Hepatocyte (in vitro differentiated cells): ENCODE measurements around the gene SEMA5B.

Experiments
- EZH2 ChIP-seq: fragments of 200-600 bp; sonication (generic); IDR thresholded peaks from 2 replicates; pipeline ENCODE4 v1.6.1; 2016; ENCODE audit warnings: antibody characterized with exemption, mild to moderate bottlenecking, borderline replicate concordance
- EZH2phosphoT487 ChIP-seq: fragments of 200-600 bp; sonication (generic); IDR thresholded peaks from one replicate; pipeline ENCODE4 v1.6.1; 2018; ENCODE audit warnings: antibody characterized with exemption, mild to moderate bottlenecking, low read depth, moderate library complexity; ENCODE audit not compliant: unreplicated experiment, severe bottlenecking
- TF ChIP-seq, protein P1 (sequence below): fragments of 200-600 bp; sonication (generic); IDR thresholded peaks from 2 replicates; pipeline ENCODE4 v1.5.1; 2016; ENCODE audit warnings: antibody characterized with exemption, mild to moderate bottlenecking; ENCODE audit not compliant: poor library complexity

DNA sequence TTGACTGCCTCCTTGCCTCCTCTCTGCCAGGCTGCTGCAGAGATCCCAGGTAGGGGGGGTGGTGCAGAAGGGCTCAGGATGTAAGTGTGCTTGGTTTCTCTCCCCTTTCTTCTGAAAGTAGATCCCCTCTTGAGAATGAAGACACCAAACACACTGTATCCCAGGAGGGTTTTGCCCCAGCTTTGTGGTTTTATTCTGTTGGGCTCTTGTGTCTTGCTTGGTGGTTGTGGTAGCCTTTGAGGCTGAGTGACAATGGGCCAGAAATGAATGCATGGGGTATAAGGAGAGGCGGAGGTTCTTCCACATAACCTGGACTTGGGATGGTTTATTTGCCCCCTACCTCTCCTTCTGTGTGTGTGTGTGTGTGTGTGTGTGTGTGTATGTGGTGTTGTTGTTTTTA, 45.0 kb upstream of the SEMA5B start:
- TF ChIP-seq, protein P1, sequence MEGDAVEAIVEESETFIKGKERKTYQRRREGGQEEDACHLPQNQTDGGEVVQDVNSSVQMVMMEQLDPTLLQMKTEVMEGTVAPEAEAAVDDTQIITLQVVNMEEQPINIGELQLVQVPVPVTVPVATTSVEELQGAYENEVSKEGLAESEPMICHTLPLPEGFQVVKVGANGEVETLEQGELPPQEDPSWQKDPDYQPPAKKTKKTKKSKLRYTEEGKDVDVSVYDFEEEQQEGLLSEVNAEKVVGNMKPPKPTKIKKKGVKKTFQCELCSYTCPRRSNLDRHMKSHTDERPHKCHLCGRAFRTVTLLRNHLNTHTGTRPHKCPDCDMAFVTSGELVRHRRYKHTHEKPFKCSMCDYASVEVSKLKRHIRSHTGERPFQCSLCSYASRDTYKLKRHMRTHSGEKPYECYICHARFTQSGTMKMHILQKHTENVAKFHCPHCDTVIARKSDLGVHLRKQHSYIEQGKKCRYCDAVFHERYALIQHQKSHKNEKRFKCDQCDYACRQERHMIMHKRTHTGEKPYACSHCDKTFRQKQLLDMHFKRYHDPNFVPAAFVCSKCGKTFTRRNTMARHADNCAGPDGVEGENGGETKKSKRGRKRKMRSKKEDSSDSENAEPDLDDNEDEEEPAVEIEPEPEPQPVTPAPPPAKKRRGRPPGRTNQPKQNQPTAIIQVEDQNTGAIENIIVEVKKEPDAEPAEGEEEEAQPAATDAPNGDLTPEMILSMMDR: no peak
- TF ChIP-seq EZH2 (no peak), EZH2phosphoT487 (no peak)
